Measurements from ENCODE around the gene HMG20B.

The HMG20B gene

GRCh38 chr19:3538965-3539755, 33.6 kb upstream of the HMG20B start, which contains the start of gene TEKTIP1:
Gene TEKTIP1 (plus strand): TSS chr19:3539174. CDS start chr19:3539178, 4 bp downstream.
- H3K4me1 ChIP-seq (ENCODE audit: low read length) = no peaks in the 10 kb centered on the region
- H3K9me3 ChIP-seq (replicated peaks; ENCODE audit: insufficient read depth, low read length) = no peaks in the 10 kb centered on the region
- H3K27me3 ChIP-seq (replicated peaks; ENCODE audit: insufficient read depth, low read length) = no peaks in the 10 kb centered on the region
- H3K79me2 ChIP-seq (ENCODE audit: low read length) = no peaks in the 10 kb centered on the region
- no peak within 1 kb of the TSS for H3K4me2 ChIP-seq (ENCODE audit: low read depth, low read length)
- no peaks in the 10 kb centered on the region for H4K20me1 ChIP-seq (ENCODE audit: insufficient read depth, low read length)
- H3K36me3 ChIP-seq (replicated peaks; ENCODE audit: insufficient read depth, low read length) = no peaks in the 10 kb centered on the region
- no peak within 1 kb of the TSS for H3K4me3 ChIP-seq (ENCODE audit: low read length)
- DNase-seq = no peak
- no peak within 1 kb of the TSS for H3K27ac ChIP-seq (ENCODE audit: low read length)
- H2AFZ ChIP-seq (ENCODE audit: low read length) = no peak within 1 kb of the TSS
- H3K9ac ChIP-seq (ENCODE audit: low read length) = no peak within 1 kb of the TSS
- peaks cover 4% of the 10 kb centered on the region; the same call in 1 of the 2 replicates for H3F3A ChIP-seq (ENCODE audit: insufficient read depth, low read length)
- no peak for TF ChIP-seq EZH2 (optimal IDR thresholded peaks at IDR 0.05; ENCODE audit: low read depth, low read length)
- TF ChIP-seq, protein P1, sequence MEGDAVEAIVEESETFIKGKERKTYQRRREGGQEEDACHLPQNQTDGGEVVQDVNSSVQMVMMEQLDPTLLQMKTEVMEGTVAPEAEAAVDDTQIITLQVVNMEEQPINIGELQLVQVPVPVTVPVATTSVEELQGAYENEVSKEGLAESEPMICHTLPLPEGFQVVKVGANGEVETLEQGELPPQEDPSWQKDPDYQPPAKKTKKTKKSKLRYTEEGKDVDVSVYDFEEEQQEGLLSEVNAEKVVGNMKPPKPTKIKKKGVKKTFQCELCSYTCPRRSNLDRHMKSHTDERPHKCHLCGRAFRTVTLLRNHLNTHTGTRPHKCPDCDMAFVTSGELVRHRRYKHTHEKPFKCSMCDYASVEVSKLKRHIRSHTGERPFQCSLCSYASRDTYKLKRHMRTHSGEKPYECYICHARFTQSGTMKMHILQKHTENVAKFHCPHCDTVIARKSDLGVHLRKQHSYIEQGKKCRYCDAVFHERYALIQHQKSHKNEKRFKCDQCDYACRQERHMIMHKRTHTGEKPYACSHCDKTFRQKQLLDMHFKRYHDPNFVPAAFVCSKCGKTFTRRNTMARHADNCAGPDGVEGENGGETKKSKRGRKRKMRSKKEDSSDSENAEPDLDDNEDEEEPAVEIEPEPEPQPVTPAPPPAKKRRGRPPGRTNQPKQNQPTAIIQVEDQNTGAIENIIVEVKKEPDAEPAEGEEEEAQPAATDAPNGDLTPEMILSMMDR (IDR thresholded peaks at IDR 0.05; ENCODE audit: low read length) = no peak
- TF ChIP-seq EZH2phosphoT487 (IDR thresholded peaks at IDR 0.05; ENCODE audit: low read length) = no peak
- no peaks in the 10 kb centered on the region for H3K9me2 ChIP-seq (replicated peaks; ENCODE audit: insufficient read depth, low read length)

DNA sequence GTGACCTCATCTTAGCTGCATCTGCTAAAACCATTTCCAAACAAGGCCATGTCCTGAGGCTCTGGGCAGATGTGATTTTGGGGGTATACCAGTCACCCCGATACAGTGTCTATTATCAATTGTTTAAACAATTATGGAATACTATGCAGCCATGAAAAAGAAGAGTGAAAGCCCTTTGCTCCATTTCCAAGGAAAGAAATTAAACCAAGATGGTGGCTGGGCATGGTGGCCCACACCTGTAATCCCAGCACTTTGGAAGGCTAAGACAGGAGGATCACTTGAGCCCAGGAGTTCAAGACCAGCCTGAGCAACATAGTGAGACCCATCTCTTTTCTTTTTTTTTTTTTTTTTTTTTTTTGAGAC, 33.0 kb upstream of the HMG20B start:
- Histone ChIP-seq H3K79me2 (ENCODE audit: low read length) (no peaks in the 10 kb centered on the region), H3K4me2 (ENCODE audit: low read depth, low read length) (no peak overlapping the region), H3K9me2 (replicated peaks; ENCODE audit: insufficient read depth, low read length) (no peaks in the 10 kb centered on the region), H3F3A (ENCODE audit: insufficient read depth, low read length) (peaks cover 4% of the 10 kb centered on the region; the same call in 1 of the 2 replicates), H4K20me1 (ENCODE audit: insufficient read depth, low read length) (no peaks in the 10 kb centered on the region), H3K4me3 (ENCODE audit: low read length) (no peak overlapping the region), H3K9ac (ENCODE audit: low read length) (no peak overlapping the region), H3K9me3 (replicated peaks; ENCODE audit: insufficient read depth, low read length) (no peaks in the 10 kb centered on the region), H3K27ac (ENCODE audit: low read length) (no peak overlapping the region), H3K36me3 (replicated peaks; ENCODE audit: insufficient read depth, low read length) (no peaks in the 10 kb centered on the region), H3K4me1 (ENCODE audit: low read length) (no peaks in the 10 kb centered on the region), H3K27me3 (replicated peaks; ENCODE audit: insufficient read depth, low read length) (no peaks in the 10 kb centered on the region), H2AFZ (ENCODE audit: low read length) (no peak overlapping the region)
- DNase-seq = no peak
- TF ChIP-seq EZH2phosphoT487 (IDR thresholded peaks at IDR 0.05; ENCODE audit: low read length) (no peak), EZH2 (optimal IDR thresholded peaks at IDR 0.05; ENCODE audit: low read depth, low read length) (no peak)
- TF ChIP-seq, protein P1 (IDR thresholded peaks at IDR 0.05; ENCODE audit: low read length) = no peak

- H3K27me3 ChIP-seq (replicated peaks; ENCODE audit: insufficient read depth, low read length) = no peaks in the 10 kb centered on the region
- no peaks in the 10 kb centered on the region for H4K20me1 ChIP-seq (ENCODE audit: insufficient read depth, low read length)
- no peak overlapping the region for H3K9ac ChIP-seq (ENCODE audit: low read length)
Measured at GRCh38 chr19:3543150-3544057, 29.3 kb upstream of the HMG20B start.

More at GRCh38 chr19:3543150-3544057, 29.3 kb upstream of the HMG20B start:
- Histone ChIP-seq H3K4me2 (ENCODE audit: low read depth, low read length) (no peak overlapping the region), H3K9me3 (replicated peaks; ENCODE audit: insufficient read depth, low read length) (no peaks in the 10 kb centered on the region), H3K4me1 (ENCODE audit: low read length) (no peaks in the 10 kb centered on the region), H3K9me2 (replicated peaks; ENCODE audit: insufficient read depth, low read length) (no peaks in the 10 kb centered on the region), H3K36me3 (replicated peaks; ENCODE audit: insufficient read depth, low read length) (no peaks in the 10 kb centered on the region), H3K27ac (ENCODE audit: low read length) (no peak overlapping the region), H3K4me3 (ENCODE audit: low read length) (no peak overlapping the region), H3F3A (ENCODE audit: insufficient read depth, low read length) (peaks cover 4% of the 10 kb centered on the region), H3K79me2 (ENCODE audit: low read length) (no peaks in the 10 kb centered on the region), H2AFZ (ENCODE audit: low read length) (no peak overlapping the region)
- TF ChIP-seq, protein P1 (IDR thresholded peaks at IDR 0.05; ENCODE audit: low read length) = no peak
- TF ChIP-seq EZH2phosphoT487 (IDR thresholded peaks at IDR 0.05; ENCODE audit: low read length) (no peak), EZH2 (optimal IDR thresholded peaks at IDR 0.05; ENCODE audit: low read depth, low read length) (no peak)
- no peak for DNase-seq
